Endothelial cell (in vitro differentiated cells): ENCODE results near the gene TMTC1. TPM values are rescaled to one million over a fixed set of nuclear protein-coding genes. Genes with fewer than 3 reads are reported as not detected.

Experiments used
- DNase-seq: peaks from one replicate; pipeline ENCODE4 v3.0.0; 2021; ENCODE audit warnings: low spot score
- H3K27ac Mint-ChIP-seq: one replicate; pipeline ENCODE4 v1.8.0; 2021; ENCODE audit warnings: mixed read lengths, inconsistent platforms; ENCODE audit not compliant: unreplicated experiment
- H3K27me3 Mint-ChIP-seq: one replicate; pipeline ENCODE4 v1.8.0; 2021; ENCODE audit warnings: mild to moderate bottlenecking, moderate library complexity, mixed read lengths, inconsistent platforms; ENCODE audit not compliant: unreplicated experiment
- H3K36me3 Mint-ChIP-seq: one replicate; pipeline ENCODE4 v1.8.0; 2021; ENCODE audit warnings: mild to moderate bottlenecking, low read depth, mixed read lengths, inconsistent platforms; ENCODE audit not compliant: unreplicated experiment
- H3K4me1 Mint-ChIP-seq: one replicate; pipeline ENCODE4 v1.8.0; 2021; ENCODE audit warnings: mild to moderate bottlenecking, mixed read lengths, inconsistent platforms; ENCODE audit not compliant: unreplicated experiment
- H3K4me3 Mint-ChIP-seq: one replicate; pipeline ENCODE4 v1.8.0; 2021; ENCODE audit warnings: mild to moderate bottlenecking, mixed read lengths, inconsistent platforms; ENCODE audit not compliant: unreplicated experiment
- H3K9me3 Mint-ChIP-seq: one replicate; pipeline ENCODE4 v1.8.0; 2021; ENCODE audit warnings: mixed read lengths, inconsistent platforms; ENCODE audit not compliant: unreplicated experiment
- CTCF ChIP-seq: fragments of 200-600 bp; sonication (generic); IDR thresholded peaks from one replicate; pipeline ENCODE4 v1.5.0; 2021; ENCODE audit warnings: antibody characterized with exemption; ENCODE audit not compliant: unreplicated experiment
- total RNA-seq: library from RNA; stranded (reverse); fragmentation: NEBNext Ultra II Directional; extraction: Animal tissue kit (Norgen Biotek cat#: 25700); gene quantifications from one replicate; pipeline ENCODE4 v1.2.1, GENCODE V29; 2021; ENCODE audit not compliant: unreplicated experiment

Gene TMTC1
- total RNA-seq, 1 donor from 2014 or later = 0.95 TPM

- Mint-ChIP-seq H3K27me3 (no peaks in the 10 kb centered on the region), H3K27ac (no peak overlapping the region), H3K4me3 (no peak overlapping the region), H3K9me3 (no peaks in the 10 kb centered on the region), H3K4me1 (no peaks in the 10 kb centered on the region), H3K36me3 (no peaks in the 10 kb centered on the region)
- DNase-seq = no peak
- TF ChIP-seq CTCF = no peak
Measured at GRCh38 chr12:29552994-29553748, 230.6 kb downstream of the TMTC1 start.

GRCh38 chr12:29552324-29552927 is 231.3 kb downstream of the TMTC1 start:
- no peaks in the 10 kb centered on the region for H3K36me3 Mint-ChIP-seq

GRCh38 chr12:29551812-29552211 is 231.9 kb downstream of the TMTC1 start:
- Mint-ChIP-seq H3K27me3 (no peaks in the 10 kb centered on the region), H3K4me1 (peaks cover 4% of the 10 kb centered on the region)
- TF ChIP-seq CTCF = no peak

More at GRCh38 chr12:29552324-29552927, 231.3 kb downstream of the TMTC1 start:
- DNase-seq = peak; percentile 86
- Mint-ChIP-seq H3K4me1 (no peaks in the 10 kb centered on the region), H3K27ac (no peak overlapping the region), H3K27me3 (no peaks in the 10 kb centered on the region), H3K9me3 (no peaks in the 10 kb centered on the region), H3K4me3 (no peak overlapping the region)
- TF ChIP-seq CTCF = peak; percentile 80

GRCh38 chr12:29547864-29548263 is 235.9 kb downstream of the TMTC1 start:
- no peaks in the 10 kb centered on the region for H3K27me3 Mint-ChIP-seq
- TF ChIP-seq CTCF = no peak
- H3K36me3 Mint-ChIP-seq = no peaks in the 10 kb centered on the region
- H3K4me3 Mint-ChIP-seq = no peak overlapping the region
- peaks cover 16% of the 10 kb centered on the region for H3K4me1 Mint-ChIP-seq
- DNase-seq = no peak
- no peak overlapping the region for H3K27ac Mint-ChIP-seq
- H3K9me3 Mint-ChIP-seq = no peaks in the 10 kb centered on the region

More at GRCh38 chr12:29551812-29552211, 231.9 kb downstream of the TMTC1 start:
- Mint-ChIP-seq H3K36me3 (no peaks in the 10 kb centered on the region), H3K27ac (no peak overlapping the region), H3K9me3 (no peaks in the 10 kb centered on the region), H3K4me3 (no peak overlapping the region)
- DNase-seq = no peak

- Mint-ChIP-seq H3K4me3 (no peak overlapping the region), H3K4me1 (peaks cover 16% of the 10 kb centered on the region), H3K27ac (no peak overlapping the region), H3K27me3 (no peaks in the 10 kb centered on the region), H3K9me3 (no peaks in the 10 kb centered on the region), H3K36me3 (no peaks in the 10 kb centered on the region)
- DNase-seq = no peak
- no peak for TF ChIP-seq CTCF
Measured at GRCh38 chr12:29547151-29547632, 236.6 kb downstream of the TMTC1 start.
